ENCODE data around the gene INPP5J.

DNA sequence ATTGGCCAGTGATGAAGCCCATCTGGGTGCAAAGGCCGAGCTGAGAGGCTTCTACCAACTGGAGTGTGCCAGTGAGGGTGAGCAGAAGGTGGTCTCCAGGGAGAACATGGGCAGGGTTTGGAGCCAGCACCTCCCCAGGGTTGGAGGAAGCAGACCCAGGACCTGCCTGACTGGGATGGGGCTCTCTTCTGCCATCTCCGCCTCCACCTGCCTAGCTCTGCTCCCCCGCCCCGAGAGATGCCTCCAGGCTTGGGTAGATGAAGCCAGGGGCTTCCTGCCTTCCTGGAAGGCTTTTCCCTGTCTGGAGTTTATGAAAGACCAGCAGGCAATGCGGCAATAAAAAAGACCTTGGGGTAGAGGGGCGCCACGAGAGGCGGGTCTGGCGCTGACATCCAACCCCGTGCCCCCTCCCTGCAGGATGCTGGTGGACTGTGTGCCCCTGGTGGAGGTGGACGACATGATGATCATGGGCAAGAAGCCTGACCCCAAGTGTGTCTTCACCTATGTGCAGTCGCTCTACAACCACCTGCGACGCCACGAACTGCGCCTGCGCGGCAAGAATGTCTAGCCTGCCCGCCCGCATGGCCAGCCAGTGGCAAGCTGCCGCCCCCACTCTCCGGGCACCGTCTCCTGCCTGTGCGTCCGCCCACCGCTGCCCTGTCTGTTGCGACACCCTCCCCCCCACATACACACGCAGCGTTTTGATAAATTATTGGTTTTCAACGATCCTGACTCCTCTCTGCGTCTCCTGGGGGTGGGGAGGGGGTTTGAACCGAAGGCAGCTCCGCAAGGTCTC is 18.7 kb upstream of the INPP5J start:
- TF ChIP-seq CTCF (IDR thresholded peaks at IDR 0.05) (no peak), SIN3A (IDR thresholded peaks at IDR 0.05; ENCODE audit: borderline replicate concordance, insufficient read depth, low read depth, low read length) (no peak), REST (IDR thresholded peaks at IDR 0.05; ENCODE audit: insufficient read depth in 1 of 2, low read depth in 2 of 2, low read length in 1 of 2) (no peak), POLR2AphosphoS5 (IDR thresholded peaks at IDR 0.05; ENCODE audit: low read depth, low read length) (no peak; the same call in 1 of the 2 replicates)

Data from Panc1 (cell line).